ENCODE data around the gene CABYR. TPM values are rescaled to one million over a fixed set of nuclear protein-coding genes. Genes with fewer than 3 reads are reported as not detected.
"Not testable (repeated sequence)": the region's sequence is repeated elsewhere in the genome, so short reads cannot be mapped to it uniquely, and the experiment has no call there.

Gene CABYR
- polyA plus RNA-seq, 1 donor, result 2.7 TPM

- no peak for DNase-seq
Observed at GRCh38 chr18:24128700-24129099, 10.2 kb upstream of the CABYR start.

GRCh38 chr18:24130494-24130893 lies 8.4 kb upstream of the CABYR start:
- DNase-seq, result no peak

GRCh38 chr18:24136967-24137373 lies 1.9 kb upstream of the CABYR start:
- no peak for DNase-seq

- no peak for DNase-seq
Observed at GRCh38 chr18:24138409-24138788, 463 bp upstream of the CABYR start.

GRCh38 chr18:24140697-24141096 lies 1.8 kb downstream of the CABYR start:
- no peak for DNase-seq

GRCh38 chr18:24142376-24142775 lies 3.5 kb downstream of the CABYR start:
- DNase-seq, result no peak

GRCh38 chr18:24149591-24149990 lies 10.7 kb downstream of the CABYR start:
- DNase-seq, result not testable (repeated sequence)

GRCh38 chr18:24153397-24153796 lies 14.5 kb downstream of the CABYR start:
- DNase-seq, result no peak

GRCh38 chr18:24157855-24158254 lies 19.0 kb downstream of the CABYR start:
- no peak for DNase-seq

- no peak for DNase-seq
Observed at GRCh38 chr18:24160086-24160485, 21.2 kb downstream of the CABYR start.

GRCh38 chr18:24161304-24161703 lies 22.4 kb downstream of the CABYR start:
- no peak for DNase-seq

- DNase-seq, result no peak
Observed at GRCh38 chr18:24168496-24168895, 29.6 kb downstream of the CABYR start.

GRCh38 chr18:24170360-24170759 lies 31.5 kb downstream of the CABYR start:
- no peak for DNase-seq

GRCh38 chr18:24173997-24174396 lies 35.1 kb downstream of the CABYR start:
- no peak for DNase-seq

- DNase-seq, result peak; percentile 47
Observed at GRCh38 chr18:24176727-24177416, 38.0 kb downstream of the CABYR start.

- no peak for DNase-seq
Observed at GRCh38 chr18:24177499-24178133, 38.8 kb downstream of the CABYR start.

- no peak for DNase-seq
Observed at GRCh38 chr18:24180048-24180447, 41.2 kb downstream of the CABYR start.

- DNase-seq, result no peak
Observed at GRCh38 chr18:24181806-24182205, 42.9 kb downstream of the CABYR start.

GRCh38 chr18:24185805-24186204 lies 46.9 kb downstream of the CABYR start:
- DNase-seq, result no peak

GRCh38 chr18:24187049-24187448 lies 48.2 kb downstream of the CABYR start:
- DNase-seq, result no peak

GRCh38 chr18:24187689-24188088 lies 48.8 kb downstream of the CABYR start:
- no peak for DNase-seq

GRCh38 chr18:24188120-24188519 lies 49.3 kb downstream of the CABYR start:
- DNase-seq, result no peak

GRCh38 chr18:24189007-24189528 lies 50.2 kb downstream of the CABYR start:
- peak; percentile 64 for DNase-seq

- no peak for DNase-seq
Observed at GRCh38 chr18:24189664-24190346, 50.9 kb downstream of the CABYR start.
